GM12878 (cell line): ENCODE measurements around the gene LILRB3. TPM values are rescaled to one million over a fixed set of nuclear protein-coding genes. Genes with fewer than 3 reads are reported as not detected.

Experiments
- ATF7 ChIP-seq: fragments of 450-650 bp; IDR thresholded peaks from 2 replicates; pipeline ENCODE4 v1.6.1; 2016; ENCODE audit warnings: low read depth, mild to moderate bottlenecking
- CBX5 ChIP-seq: sonication (generic); IDR thresholded peaks from 2 replicates; pipeline ENCODE4 v1.6.1; 2016; ENCODE audit warnings: low read depth, moderate library complexity, mild to moderate bottlenecking, inconsistent platforms
- CHD2 ChIP-seq: IDR thresholded peaks from 2 replicates; pipeline ENCODE4 v1.6.1; 2011; ENCODE audit warnings: low read depth, low read length, improper control_type of control experiment, borderline replicate concordance
- DPF2 ChIP-seq: fragments of 450-650 bp; IDR thresholded peaks from 2 replicates; pipeline ENCODE4 v1.6.1; 2017; ENCODE audit warnings: mild to moderate bottlenecking
- ELK1 ChIP-seq: IDR thresholded peaks from 2 replicates; pipeline ENCODE4 v1.6.1; 2012; ENCODE audit warnings: low read depth, low read length, improper control_type of control experiment
- EP300 ChIP-seq, 2 experiments: fragments of 150-350 bp in 1 of 2; IDR thresholded peaks; 2 replicates each; pipeline ENCODE4 v1.6.1; 2011 to 2012; ENCODE audit warnings: low read depth in 2 of 2, low read length in 2 of 2, borderline replicate concordance in 1 of 2, improper control_type of control experiment in 1 of 2, inconsistent platforms in 1 of 2; ENCODE audit not compliant: control insufficient read depth in 1 of 2
- FOXK2 ChIP-seq: fragments of 450-650 bp; IDR thresholded peaks from 2 replicates; pipeline ENCODE4 v1.6.1; 2017; ENCODE audit warnings: mild to moderate bottlenecking, moderate library complexity
- IKZF1 ChIP-seq: fragments of 450-650 bp; conservative IDR thresholded peaks from 2 replicates; pipeline ENCODE4 v1.6.1; 2017; ENCODE audit warnings: antibody characterized with exemption, mild to moderate bottlenecking
- NFYA ChIP-seq: IDR thresholded peaks from 2 replicates; pipeline ENCODE4 v1.6.1; 2011; ENCODE audit warnings: low read depth, mild to moderate bottlenecking, low read length, improper control_type of control experiment, borderline replicate concordance
- POLR2A ChIP-seq: IDR thresholded peaks from 2 replicates; pipeline ENCODE4 v1.6.1; 2011; ENCODE audit warnings: low read depth, mild to moderate bottlenecking, low read length
- RCOR1 ChIP-seq: conservative IDR thresholded peaks from 2 replicates; pipeline ENCODE4 v1.6.1; 2012; ENCODE audit warnings: low read depth, low read length, improper control_type of control experiment
- SIN3A ChIP-seq: IDR thresholded peaks from 2 replicates; pipeline ENCODE4 v1.6.1; 2012; ENCODE audit warnings: low read depth, low read length, improper control_type of control experiment
- SMAD5 ChIP-seq: IDR thresholded peaks from 2 replicates; pipeline ENCODE4 v1.6.1; 2016; ENCODE audit warnings: antibody characterized with exemption, low read depth
- SMARCA5 ChIP-seq: fragments of 450-650 bp; IDR thresholded peaks from 2 replicates; pipeline ENCODE4 v1.6.1; 2017; ENCODE audit warnings: mild to moderate bottlenecking
- SMC3 ChIP-seq: IDR thresholded peaks from 2 replicates; pipeline ENCODE4 v1.6.1; 2011; ENCODE audit warnings: low read length, improper control_type of control experiment, borderline replicate concordance
- SP1 ChIP-seq: IDR thresholded peaks from one replicate; pipeline ENCODE4 v1.6.1; 2011; ENCODE audit warnings: low read depth, low read length
- SPI1 ChIP-seq: IDR thresholded peaks from 2 replicates; pipeline ENCODE4 v1.6.1; 2011; ENCODE audit warnings: low read depth, mild to moderate bottlenecking, low read length, moderate library complexity, borderline replicate concordance; ENCODE audit not compliant: insufficient read depth
- WRNIP1 ChIP-seq: IDR thresholded peaks from 2 replicates; pipeline ENCODE4 v1.6.1; 2011; ENCODE audit warnings: low read depth, low read length, improper control_type of control experiment, borderline replicate concordance
- YY1 ChIP-seq: IDR thresholded peaks from 2 replicates; pipeline ENCODE4 v1.6.1; 2011; ENCODE audit warnings: low read depth, mild to moderate bottlenecking, low read length
- polyA plus RNA-seq, 11 experiments: library from polyadenylated mRNA; depleted of rRNA in 4 of 11; unstranded in 6 of 11; stranded (reverse) in 5 of 11; fragments of >200 nt; fragmentation: Nextera tagmentation in 4 of 11; fragmentation: Illumina TruSeq in 1 of 11; extraction: Ambion mirVana in 4 of 11; extraction: Trizol in 1 of 11; gene quantifications; 1 replicate in 1 of 11; 2 replicates in 10 of 11; pipeline versions ENCODE4 v1.2.1 to v1.2.3, GENCODE V29; 2011 to 2016; ENCODE audit warnings: inconsistent platforms in 2 of 11, missing spikeins in 2 of 11, low read depth in 1 of 11
- total RNA-seq, 4 experiments: library from RNA; depleted of rRNA in 3 of 4; stranded (reverse); fragments of >200 nt in 3 of 4; fragmentation: Illumina TruSeq in 1 of 4; extraction: Trizol in 1 of 4; gene quantifications; 2 replicates each; pipeline versions ENCODE4 v1.2.1 to v1.2.3, GENCODE V29; 2013 to 2021
- TF ChIP-seq, protein P1 (sequence below), 3 experiments: IDR thresholded peaks in 2 of 3; conservative IDR thresholded peaks in 1 of 3; 2 replicates each; pipeline ENCODE4 v1.5.1; 2011; ENCODE audit warnings: low read depth in 3 of 3, low read length in 3 of 3, mild to moderate bottlenecking in 3 of 3, control low read depth in 2 of 3, moderate library complexity in 2 of 3, inconsistent platforms in 1 of 3, mixed read lengths in 1 of 3; ENCODE audit not compliant: control insufficient read depth in 2 of 3, insufficient read depth in 1 of 3; ENCODE audit errors: extremely low read depth in 1 of 3
- TF ChIP-seq, protein P2 (sequence below): fragments of 450-650 bp; IDR thresholded peaks from 2 replicates; pipeline ENCODE4 v1.6.1; 2017; ENCODE audit warnings: mild to moderate bottlenecking, moderate library complexity
- TF ChIP-seq, protein P3 (sequence below): fragments of 450-650 bp; IDR thresholded peaks from 2 replicates; pipeline ENCODE4 v1.6.1; 2017; ENCODE audit warnings: low read depth, mild to moderate bottlenecking, moderate library complexity

Gene LILRB3
- total and polyA plus RNA-seq, 10 of the 15 experiments (the other 5 are each of a cell fraction or from before 2014, with no cell fraction given) = 0.04 to 1.1 (median 0.18) TPM; not detected in 1

DNA sequence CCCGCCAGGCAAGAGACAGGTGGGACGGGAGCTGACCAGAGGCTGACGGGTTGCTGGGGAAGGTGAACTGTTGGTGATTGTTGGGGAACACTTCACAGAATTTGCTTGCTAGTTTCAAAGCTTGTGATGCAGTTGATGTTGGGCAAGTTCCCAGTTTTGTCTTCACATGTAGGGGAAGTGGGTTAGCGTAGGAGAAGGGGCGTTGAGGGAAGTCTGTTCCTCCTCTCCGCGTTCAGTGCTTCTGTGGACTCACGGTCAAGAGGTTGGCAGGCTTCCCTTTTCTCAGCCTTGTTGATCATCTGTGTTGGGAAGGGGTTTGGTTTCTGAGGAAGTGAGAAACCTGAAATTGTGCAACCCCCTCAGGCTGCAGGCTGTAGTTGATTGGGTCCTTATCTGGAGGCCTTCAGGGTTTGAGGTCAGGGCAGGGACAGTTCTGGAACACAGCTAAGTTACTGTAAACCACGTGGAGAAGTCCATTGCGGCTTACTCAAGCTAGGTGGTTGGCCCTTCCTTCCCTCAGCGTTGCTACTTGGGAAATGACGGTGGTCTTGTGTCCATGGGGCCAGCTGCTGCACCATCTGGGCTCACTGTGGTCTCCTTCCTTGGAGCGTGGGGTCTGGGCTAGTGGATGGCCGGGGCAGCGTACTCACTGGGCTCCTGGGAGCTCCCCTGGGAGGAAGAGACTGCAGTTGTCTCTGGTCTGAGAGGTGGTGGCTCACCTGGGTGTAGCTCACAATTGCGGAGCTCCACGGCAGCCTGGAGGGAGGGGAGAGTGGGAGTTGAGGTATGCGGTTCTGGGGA, 14.6 kb downstream of the LILRB3 start (continued):
- TF ChIP-seq, protein P1, sequence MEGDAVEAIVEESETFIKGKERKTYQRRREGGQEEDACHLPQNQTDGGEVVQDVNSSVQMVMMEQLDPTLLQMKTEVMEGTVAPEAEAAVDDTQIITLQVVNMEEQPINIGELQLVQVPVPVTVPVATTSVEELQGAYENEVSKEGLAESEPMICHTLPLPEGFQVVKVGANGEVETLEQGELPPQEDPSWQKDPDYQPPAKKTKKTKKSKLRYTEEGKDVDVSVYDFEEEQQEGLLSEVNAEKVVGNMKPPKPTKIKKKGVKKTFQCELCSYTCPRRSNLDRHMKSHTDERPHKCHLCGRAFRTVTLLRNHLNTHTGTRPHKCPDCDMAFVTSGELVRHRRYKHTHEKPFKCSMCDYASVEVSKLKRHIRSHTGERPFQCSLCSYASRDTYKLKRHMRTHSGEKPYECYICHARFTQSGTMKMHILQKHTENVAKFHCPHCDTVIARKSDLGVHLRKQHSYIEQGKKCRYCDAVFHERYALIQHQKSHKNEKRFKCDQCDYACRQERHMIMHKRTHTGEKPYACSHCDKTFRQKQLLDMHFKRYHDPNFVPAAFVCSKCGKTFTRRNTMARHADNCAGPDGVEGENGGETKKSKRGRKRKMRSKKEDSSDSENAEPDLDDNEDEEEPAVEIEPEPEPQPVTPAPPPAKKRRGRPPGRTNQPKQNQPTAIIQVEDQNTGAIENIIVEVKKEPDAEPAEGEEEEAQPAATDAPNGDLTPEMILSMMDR (IDR thresholded peaks at IDR 0.05 in 2 of 3, conservative IDR thresholded peaks at IDR 0.05 in 1 of 3; ENCODE audit: control insufficient read depth in 2 of 3, extremely low read depth in 1 of 3, insufficient read depth in 1 of 3, low read depth in 3 of 3, low read length in 3 of 3) = no peak
- TF ChIP-seq SMARCA5 (0 out of 2 replicates have a peak, but pooled peaks have one; percentile 54), CHD2 (no peak), DPF2 (peak; percentile 78), SP1 (peak; percentile 28), SMC3 (0 out of 2 replicates have a peak, but pooled peaks have one; percentile 5), RCOR1 (no peak), ELK1 (no peak), SPI1 (peak; percentile 95), ATF7 (peak; percentile 50; the same call in 1 of the 2 replicates), NFYA (no peak), POLR2A (peak; percentile 76), SIN3A (peak; percentile 29; the same call in 1 of the 2 replicates), EP300 (IDR thresholded peaks at IDR 0.05; ENCODE audit: borderline replicate concordance in 1 of 2, control insufficient read depth in 1 of 2, low read depth in 2 of 2, low read length in 2 of 2) (no peak), SMAD5 (peak; percentile 67; the same call in 1 of the 2 replicates), IKZF1 (peak; percentile 95), YY1 (no peak), CBX5 (no peak), FOXK2 (peak; percentile 74), WRNIP1 (no peak)
- TF ChIP-seq, protein P2, sequence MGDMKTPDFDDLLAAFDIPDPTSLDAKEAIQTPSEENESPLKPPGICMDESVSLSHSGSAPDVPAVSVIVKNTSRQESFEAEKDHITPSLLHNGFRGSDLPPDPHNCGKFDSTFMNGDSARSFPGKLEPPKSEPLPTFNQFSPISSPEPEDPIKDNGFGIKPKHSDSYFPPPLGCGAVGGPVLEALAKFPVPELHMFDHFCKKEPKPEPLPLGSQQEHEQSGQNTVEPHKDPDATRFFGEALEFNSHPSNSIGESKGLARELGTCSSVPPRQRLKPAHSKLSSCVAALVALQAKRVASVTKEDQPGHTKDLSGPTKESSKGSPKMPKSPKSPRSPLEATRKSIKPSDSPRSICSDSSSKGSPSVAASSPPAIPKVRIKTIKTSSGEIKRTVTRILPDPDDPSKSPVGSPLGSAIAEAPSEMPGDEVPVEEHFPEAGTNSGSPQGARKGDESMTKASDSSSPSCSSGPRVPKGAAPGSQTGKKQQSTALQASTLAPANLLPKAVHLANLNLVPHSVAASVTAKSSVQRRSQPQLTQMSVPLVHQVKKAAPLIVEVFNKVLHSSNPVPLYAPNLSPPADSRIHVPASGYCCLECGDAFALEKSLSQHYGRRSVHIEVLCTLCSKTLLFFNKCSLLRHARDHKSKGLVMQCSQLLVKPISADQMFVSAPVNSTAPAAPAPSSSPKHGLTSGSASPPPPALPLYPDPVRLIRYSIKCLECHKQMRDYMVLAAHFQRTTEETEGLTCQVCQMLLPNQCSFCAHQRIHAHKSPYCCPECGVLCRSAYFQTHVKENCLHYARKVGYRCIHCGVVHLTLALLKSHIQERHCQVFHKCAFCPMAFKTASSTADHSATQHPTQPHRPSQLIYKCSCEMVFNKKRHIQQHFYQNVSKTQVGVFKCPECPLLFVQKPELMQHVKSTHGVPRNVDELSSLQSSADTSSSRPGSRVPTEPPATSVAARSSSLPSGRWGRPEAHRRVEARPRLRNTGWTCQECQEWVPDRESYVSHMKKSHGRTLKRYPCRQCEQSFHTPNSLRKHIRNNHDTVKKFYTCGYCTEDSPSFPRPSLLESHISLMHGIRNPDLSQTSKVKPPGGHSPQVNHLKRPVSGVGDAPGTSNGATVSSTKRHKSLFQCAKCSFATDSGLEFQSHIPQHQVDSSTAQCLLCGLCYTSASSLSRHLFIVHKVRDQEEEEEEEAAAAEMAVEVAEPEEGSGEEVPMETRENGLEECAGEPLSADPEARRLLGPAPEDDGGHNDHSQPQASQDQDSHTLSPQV = no peak
- TF ChIP-seq, protein P3, sequence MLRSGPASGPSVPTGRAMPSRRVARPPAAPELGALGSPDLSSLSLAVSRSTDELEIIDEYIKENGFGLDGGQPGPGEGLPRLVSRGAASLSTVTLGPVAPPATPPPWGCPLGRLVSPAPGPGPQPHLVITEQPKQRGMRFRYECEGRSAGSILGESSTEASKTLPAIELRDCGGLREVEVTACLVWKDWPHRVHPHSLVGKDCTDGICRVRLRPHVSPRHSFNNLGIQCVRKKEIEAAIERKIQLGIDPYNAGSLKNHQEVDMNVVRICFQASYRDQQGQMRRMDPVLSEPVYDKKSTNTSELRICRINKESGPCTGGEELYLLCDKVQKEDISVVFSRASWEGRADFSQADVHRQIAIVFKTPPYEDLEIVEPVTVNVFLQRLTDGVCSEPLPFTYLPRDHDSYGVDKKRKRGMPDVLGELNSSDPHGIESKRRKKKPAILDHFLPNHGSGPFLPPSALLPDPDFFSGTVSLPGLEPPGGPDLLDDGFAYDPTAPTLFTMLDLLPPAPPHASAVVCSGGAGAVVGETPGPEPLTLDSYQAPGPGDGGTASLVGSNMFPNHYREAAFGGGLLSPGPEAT = peak; percentile 83
